Measurements from ENCODE around the gene BABAM2. TPM values are rescaled to one million over a fixed set of nuclear protein-coding genes. Genes with fewer than 3 reads are reported as not detected.
A peak's percentile ranks its signal among the peaks of the same experiment; 100 is the strongest.

Gene BABAM2
- total RNA-seq, 4 donors from 2014 or later, result 35.0 to 70.5 (median 51.5) TPM

GRCh38 chr2:28339516-28340175 lies 449.1 kb downstream of the BABAM2 start:
- DNase-seq, result peak in 1 of 3 donors; percentile 43
- Histone ChIP-seq H3K27me3 (no peaks in the 10 kb centered on the region), H3K27ac (peak overlapping the region in 1 of 4 donors; percentile 33), H3K4me3 (no peak overlapping the region), H3K4me1 (peaks cover 0 to 23% (median 2%) of the 10 kb centered on the region in 4 donors), H3K36me3 (no peaks in the 10 kb centered on the region), H3K9me3 (no peaks in the 10 kb centered on the region)
- no peak for TF ChIP-seq POLR2A (IDR thresholded peaks at IDR 0.05)
- no peak for TF ChIP-seq CTCF (IDR thresholded peaks at IDR 0.05)

- DNase-seq, result peak in 1 of 3 donors; percentile 46
- Histone ChIP-seq H3K4me1 (peaks cover 0 to 23% (median 2%) of the 10 kb centered on the region in 4 donors), H3K4me3 (no peak overlapping the region), H3K27me3 (no peaks in the 10 kb centered on the region), H3K9me3 (no peaks in the 10 kb centered on the region), H3K36me3 (no peaks in the 10 kb centered on the region), H3K27ac (peak overlapping the region in 1 of 4 donors; percentile 1)
- TF ChIP-seq CTCF (IDR thresholded peaks at IDR 0.05) (peak in 1 of 6 experiments; percentile 11), POLR2A (IDR thresholded peaks at IDR 0.05) (no peak)
These were observed 450.0 kb downstream of the BABAM2 start for GRCh38 chr2:28340312-28341202.

- Histone ChIP-seq H3K27ac (peak overlapping the region in 3 of 4 donors; percentile 1 to 52 (median 19)), H3K4me3 (no peak overlapping the region), H3K27me3 (no peaks in the 10 kb centered on the region), H3K9me3 (no peaks in the 10 kb centered on the region), H3K4me1 (peaks cover 0 to 23% (median 2%) of the 10 kb centered on the region in 4 donors), H3K36me3 (no peaks in the 10 kb centered on the region)
- no peak for DNase-seq
- TF ChIP-seq CTCF (IDR thresholded peaks at IDR 0.05), result no peak
- no peak for TF ChIP-seq POLR2A (IDR thresholded peaks at IDR 0.05)
These were observed 450.8 kb downstream of the BABAM2 start for GRCh38 chr2:28341208-28341891.

GRCh38 chr2:28342081-28342967 lies 451.8 kb downstream of the BABAM2 start:
- H3K36me3 ChIP-seq, result no peaks in the 10 kb centered on the region
- DNase-seq, result peak in 2 of 3 donors; percentile 49 to 67
- H3K4me1 ChIP-seq, result peaks cover 0 to 23% (median 2%) of the 10 kb centered on the region in 4 donors
- TF ChIP-seq CTCF (IDR thresholded peaks at IDR 0.05) (no peak), POLR2A (IDR thresholded peaks at IDR 0.05) (no peak)
- no peaks in the 10 kb centered on the region for H3K27me3 ChIP-seq
- H3K4me3 ChIP-seq, result no peak overlapping the region
- no peaks in the 10 kb centered on the region for H3K9me3 ChIP-seq
- H3K27ac ChIP-seq, result peak overlapping the region; percentile 19 to 61 (median 49)

All from Peyer's patch (tissue), 4 donors.